ENCODE results near the gene AKAP4.

Gene AKAP4

GRCh38 chrX:50200907-50201306 is at the start of gene AKAP4:
TSS of gene AKAP4 (minus strand) at chrX:50201007. CDS start at chrX:50200889, 118 bp downstream.
- DNase-seq, result no peak

GRCh38 chrX:50211510-50211909 is 10.7 kb upstream of the AKAP4 start:
- no peak for DNase-seq

- no peak for DNase-seq
Observed at GRCh38 chrX:50206753-50207152, 5.9 kb upstream of the AKAP4 start.

GRCh38 chrX:50204364-50204899 is 3.6 kb upstream of the AKAP4 start, which contains the start of gene CCNB3:
TSS of gene CCNB3 (plus strand) at chrX:50204765. CDS start at chrX:50285164, 80,399 bp downstream.
- DNase-seq, result peak; percentile 86

DNA sequence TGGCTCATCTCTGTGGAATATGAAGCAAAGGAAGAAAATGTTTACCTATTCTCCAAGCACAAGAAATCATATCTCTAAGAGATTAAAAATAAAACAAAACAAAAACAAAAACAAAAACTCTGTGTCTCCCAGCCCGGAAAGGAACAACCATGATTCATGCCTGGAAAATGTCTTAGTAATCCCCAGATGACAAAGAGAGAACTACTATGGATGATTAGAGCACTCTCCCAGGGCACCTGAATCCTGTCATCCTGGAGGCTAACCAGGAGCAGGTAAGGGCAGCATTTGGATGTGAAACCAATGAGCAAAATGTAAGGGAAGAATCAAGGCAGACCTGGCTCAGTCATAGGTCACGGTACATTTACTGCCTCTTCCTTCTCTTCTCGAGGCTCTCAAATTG is 1.7 kb upstream of the AKAP4 start:
- no peak for DNase-seq

DNA sequence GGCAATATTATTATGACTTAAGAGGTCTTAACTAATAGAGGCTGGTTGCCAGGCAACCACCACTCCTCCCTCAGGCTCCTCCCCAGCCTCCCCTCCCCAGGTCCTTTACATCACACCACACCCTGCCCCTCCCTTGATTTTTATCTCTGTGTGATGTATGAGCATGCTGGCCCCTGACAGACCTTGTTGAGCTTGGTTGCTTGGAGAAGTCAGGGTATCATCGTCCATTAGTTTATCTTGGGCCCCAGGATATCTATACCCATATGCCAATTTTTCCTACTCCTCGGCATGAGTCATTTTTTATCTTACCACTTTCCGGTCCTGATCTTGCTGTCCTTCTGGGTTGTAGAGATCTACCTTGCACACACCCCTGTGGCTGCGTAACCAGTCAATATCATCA is 2.5 kb downstream of the AKAP4 start:
- DNase-seq, result no peak

DNA sequence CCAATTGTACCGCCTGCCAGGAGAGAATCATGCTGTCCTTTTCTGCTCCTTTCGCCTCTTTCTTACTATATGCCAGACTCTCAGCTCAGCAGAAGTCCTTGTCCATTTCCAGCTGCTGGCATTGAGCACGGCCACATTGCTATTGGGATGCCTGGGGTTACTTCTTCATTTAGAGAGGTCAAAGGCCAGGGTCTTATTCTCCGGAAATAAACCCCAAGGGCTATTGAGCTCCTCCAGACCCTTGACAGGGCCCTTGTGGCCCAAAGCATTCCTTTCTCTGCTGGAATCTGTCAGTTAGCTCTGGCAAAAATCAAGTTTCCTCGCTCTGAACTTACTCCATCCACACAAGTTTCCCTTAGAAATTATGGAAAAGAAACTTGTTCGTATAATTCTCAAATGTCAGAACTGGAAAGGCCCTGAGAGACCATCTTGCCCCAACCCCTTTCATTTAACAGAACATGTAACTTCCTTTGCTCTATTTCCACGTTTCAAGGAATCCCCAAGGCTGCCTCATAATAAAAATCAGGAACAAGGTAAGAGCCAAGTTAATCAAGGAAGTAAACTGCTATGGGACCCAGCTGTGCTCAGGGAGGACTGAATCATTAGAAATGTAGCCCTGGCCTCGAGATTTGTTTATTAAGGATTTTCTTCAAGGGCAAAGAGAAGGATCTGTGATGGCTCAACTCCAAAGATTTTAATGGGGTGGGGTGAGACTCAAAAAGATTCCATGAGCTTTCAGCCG is 11.8 kb downstream of the AKAP4 start:
- no peak for DNase-seq

GRCh38 chrX:50183891-50184290 is 16.9 kb downstream of the AKAP4 start:
- DNase-seq, result no peak

DNA sequence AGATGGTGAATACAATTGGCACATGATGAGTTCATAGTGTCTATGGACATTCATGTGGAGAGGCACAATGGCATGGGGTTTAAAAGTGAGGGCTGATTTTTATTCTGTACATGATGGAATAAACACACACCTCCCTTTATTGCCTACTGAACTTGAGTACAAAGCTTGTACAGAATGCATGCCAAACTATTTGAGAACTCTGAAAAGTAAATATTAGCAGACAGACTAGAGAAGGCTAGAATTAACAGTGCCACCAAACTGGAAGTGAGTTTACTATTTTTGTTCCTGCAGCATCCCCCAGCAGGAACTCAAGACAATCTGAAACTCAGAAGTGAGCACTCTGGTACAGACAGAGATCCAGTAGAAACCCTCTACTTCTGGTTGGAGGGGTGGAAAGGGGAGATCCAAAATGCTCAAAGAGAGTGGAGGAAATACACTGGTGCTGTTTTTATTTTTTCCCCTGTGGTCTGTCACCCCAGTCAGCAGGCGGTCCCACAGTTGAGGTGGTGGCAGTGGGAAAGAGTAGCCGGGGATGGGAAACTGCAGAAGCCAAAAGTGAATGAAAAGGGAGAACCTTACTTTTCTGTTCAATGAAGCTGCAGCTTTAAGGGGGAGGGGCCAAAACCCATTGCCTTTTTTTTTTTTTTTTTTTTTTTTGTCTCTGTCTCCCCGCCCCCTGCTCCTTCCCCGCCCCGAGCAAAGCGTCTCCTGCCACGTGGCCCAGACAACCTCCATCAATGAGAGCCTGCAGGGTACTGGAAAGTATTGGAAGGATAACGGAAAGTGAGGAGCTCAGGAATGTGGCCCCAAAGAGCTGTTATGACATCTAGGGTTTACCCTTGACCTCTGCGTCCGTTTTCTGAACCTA is 20.5 kb downstream of the AKAP4 start:
- DNase-seq, result no peak

DNA sequence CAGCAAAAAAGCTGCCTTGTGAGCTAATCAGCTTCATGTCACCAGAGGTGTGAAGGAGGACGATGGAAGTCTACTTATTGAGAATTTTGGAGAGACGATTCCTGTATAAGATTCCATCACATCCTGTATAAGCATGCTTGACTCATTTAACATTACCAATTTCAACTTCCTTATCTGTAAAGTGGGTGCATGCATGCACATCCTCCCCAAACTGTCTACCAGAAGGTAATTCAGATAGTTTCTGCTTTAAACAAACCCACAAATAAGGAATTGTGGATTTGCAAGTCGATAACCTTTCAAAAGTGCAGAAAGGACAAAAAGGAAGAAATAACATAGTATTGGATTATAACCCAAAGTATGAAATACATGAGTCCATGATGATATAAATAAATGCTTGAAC is 31.1 kb downstream of the AKAP4 start:
- no peak for DNase-seq

DNA sequence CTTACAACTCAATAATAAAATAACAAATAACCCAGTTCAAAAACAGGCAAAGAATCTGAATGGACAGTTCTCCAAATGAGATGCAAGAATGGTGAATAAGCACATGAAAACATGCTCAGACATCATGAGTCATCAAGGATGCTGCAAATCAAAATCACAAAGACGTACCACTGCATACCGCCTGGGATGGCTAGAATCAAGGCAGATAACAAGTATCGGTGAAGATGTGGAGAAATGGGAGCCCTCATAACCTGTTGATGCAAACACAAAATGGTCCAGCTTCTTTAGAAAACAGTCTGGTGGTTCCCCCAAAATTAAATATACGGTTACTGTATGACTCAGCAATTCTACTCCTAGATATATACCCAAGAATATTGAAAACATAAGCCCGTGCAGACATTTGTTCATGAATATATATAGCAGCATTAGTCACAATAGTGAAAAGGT is 32.5 kb downstream of the AKAP4 start:
- DNase-seq, result no peak

DNA sequence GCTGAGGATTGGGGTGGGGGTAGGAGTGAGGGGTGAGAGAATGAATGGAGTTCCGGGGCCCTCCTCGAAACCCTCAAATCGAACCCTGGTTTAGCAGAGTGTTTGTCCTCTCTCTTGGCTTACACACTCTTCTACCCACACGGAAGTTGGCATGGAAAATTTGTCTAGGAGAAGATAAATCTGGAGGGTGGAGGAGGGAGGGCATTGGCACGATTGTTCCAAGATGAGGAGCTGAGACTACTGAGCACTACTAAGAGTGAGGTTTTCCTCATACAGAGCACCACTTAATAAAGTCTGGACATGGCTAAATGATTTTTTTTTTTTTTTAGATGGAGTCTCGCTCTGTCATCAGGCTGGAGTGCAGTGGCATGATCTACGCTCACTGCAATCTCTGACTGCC is 33.4 kb downstream of the AKAP4 start:
- DNase-seq, result no peak

GRCh38 chrX:50165727-50166126 is 35.1 kb downstream of the AKAP4 start:
- DNase-seq, result no peak

DNA sequence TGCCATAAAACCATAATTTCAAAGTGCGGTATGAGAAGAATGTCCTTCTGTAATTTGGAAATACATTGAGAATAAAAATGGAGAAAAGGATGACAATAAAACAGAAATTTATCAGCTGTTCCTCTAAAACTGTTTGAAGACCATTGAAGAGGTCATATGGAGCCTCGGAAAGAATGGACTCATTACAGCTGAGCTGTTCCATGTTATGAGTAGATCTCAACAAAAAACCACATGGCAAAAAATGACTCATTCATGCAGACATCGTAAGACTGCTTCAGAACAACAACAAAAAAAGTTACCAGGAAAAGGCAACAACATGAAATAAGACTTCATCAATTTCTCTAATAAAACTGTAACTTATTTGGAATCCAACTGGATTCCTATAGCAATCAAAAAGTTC is 39.7 kb downstream of the AKAP4 start:
- no peak for DNase-seq

GRCh38 chrX:50158593-50158992 is 42.2 kb downstream of the AKAP4 start:
- no peak for DNase-seq

GRCh38 chrX:50157545-50158135 is 43.2 kb downstream of the AKAP4 start:
- no peak for DNase-seq

GRCh38 chrX:50154429-50154828 is 46.4 kb downstream of the AKAP4 start:
- DNase-seq, result no peak

- no peak for DNase-seq
Observed at GRCh38 chrX:50152456-50152855, 48.4 kb downstream of the AKAP4 start.

DNA sequence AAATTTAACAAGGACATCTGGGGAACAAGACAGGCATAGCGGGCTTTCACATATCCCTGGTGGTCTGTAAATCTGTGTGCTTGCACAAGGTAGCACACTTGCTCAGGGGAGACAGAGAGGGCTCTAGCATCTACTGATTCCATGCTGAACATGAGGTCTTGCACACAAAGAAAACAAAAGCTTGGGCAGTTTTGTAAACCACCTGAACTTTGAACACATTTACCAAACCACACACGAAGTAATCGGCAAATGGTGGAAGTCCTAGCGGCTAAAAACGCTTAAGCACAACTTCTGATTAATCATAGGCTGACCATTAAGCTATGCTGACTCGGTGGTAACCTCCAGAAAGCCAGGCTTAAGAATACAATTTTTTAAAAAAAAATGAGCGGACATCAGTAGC is 52.8 kb downstream of the AKAP4 start:
- DNase-seq, result no peak

Data from activated effector memory CD4-positive, alpha-beta T cell treated with anti-CD3 and anti-CD28 coated beads, Interleukin-2, amount 50 U/mL, for 16 hours (primary cell).